T-helper 2 cell treated with Interferon-gamma antibody and Interleukin-4, amounts not matched to agents 5 μg/mL and 100 μg/mL, for 36 hours (primary cell): ENCODE data around the gene PDGFA.

ENCODE experiments used
- DNase-seq: peaks from one replicate; pipeline ENCODE4 v3.0.0; 2021; ENCODE audit warnings: low spot score
- H3K27ac Mint-ChIP-seq: one replicate; pipeline ENCODE4 v1.8.0; 2021; ENCODE audit warnings: mild to moderate bottlenecking, mixed read lengths
- H3K27me3 Mint-ChIP-seq: one replicate; pipeline ENCODE4 v1.8.0; 2021; ENCODE audit warnings: low read depth, mixed read lengths
- H3K36me3 Mint-ChIP-seq: one replicate; pipeline ENCODE4 v1.8.0; 2021; ENCODE audit warnings: low read depth, mixed read lengths
- H3K4me1 Mint-ChIP-seq: one replicate; pipeline ENCODE4 v1.8.0; 2021; ENCODE audit warnings: low read depth, mixed read lengths
- H3K4me3 Mint-ChIP-seq: one replicate; pipeline ENCODE4 v1.8.0; 2022; ENCODE audit warnings: mild to moderate bottlenecking, moderate library complexity, mixed read lengths
- H3K9me3 Mint-ChIP-seq: one replicate; pipeline ENCODE4 v1.8.0; 2021; ENCODE audit warnings: mixed read lengths

Gene PDGFA

GRCh38 chr7:544338-545221 is 24.9 kb upstream of the PDGFA start:
- no peak overlapping the region for H3K27ac Mint-ChIP-seq
- no peaks in the 10 kb centered on the region for H3K4me1 Mint-ChIP-seq
- H3K27me3 Mint-ChIP-seq = no peaks in the 10 kb centered on the region
- peaks cover 4% of the 10 kb centered on the region for H3K9me3 Mint-ChIP-seq
- DNase-seq = no peak
- H3K4me3 Mint-ChIP-seq = no peak overlapping the region
- H3K36me3 Mint-ChIP-seq = peaks cover 4% of the 10 kb centered on the region

- Mint-ChIP-seq H3K27me3 (no peaks in the 10 kb centered on the region), H3K27ac (no peak overlapping the region), H3K4me1 (no peaks in the 10 kb centered on the region), H3K4me3 (no peak overlapping the region), H3K9me3 (peaks cover 4% of the 10 kb centered on the region), H3K36me3 (peaks cover under 1% of the 10 kb centered on the region)
- no peak for DNase-seq
Observed at GRCh38 chr7:543501-544337, 24.1 kb upstream of the PDGFA start.

GRCh38 chr7:542713-543500 is 23.3 kb upstream of the PDGFA start:
- Mint-ChIP-seq H3K27me3 (no peaks in the 10 kb centered on the region), H3K36me3 (no peaks in the 10 kb centered on the region), H3K9me3 (peaks cover 4% of the 10 kb centered on the region), H3K27ac (no peak overlapping the region), H3K4me3 (no peak overlapping the region), H3K4me1 (no peaks in the 10 kb centered on the region)
- DNase-seq = no peak

- no peaks in the 10 kb centered on the region for H3K4me1 Mint-ChIP-seq
- H3K9me3 Mint-ChIP-seq = peaks cover 4% of the 10 kb centered on the region
- H3K36me3 Mint-ChIP-seq = no peaks in the 10 kb centered on the region
- H3K4me3 Mint-ChIP-seq = no peak overlapping the region
- DNase-seq = no peak
- no peak overlapping the region for H3K27ac Mint-ChIP-seq
- H3K27me3 Mint-ChIP-seq = no peaks in the 10 kb centered on the region
Observed at GRCh38 chr7:542131-542712, 22.6 kb upstream of the PDGFA start.

GRCh38 chr7:541661-542060 is 22.0 kb upstream of the PDGFA start:
- no peaks in the 10 kb centered on the region for H3K36me3 Mint-ChIP-seq
- H3K27ac Mint-ChIP-seq = no peak overlapping the region
- no peaks in the 10 kb centered on the region for H3K4me1 Mint-ChIP-seq
- peaks cover 4% of the 10 kb centered on the region for H3K9me3 Mint-ChIP-seq
- no peaks in the 10 kb centered on the region for H3K27me3 Mint-ChIP-seq
- DNase-seq = no peak
- H3K4me3 Mint-ChIP-seq = no peak overlapping the region

GRCh38 chr7:540997-541396 is 21.4 kb upstream of the PDGFA start:
- no peaks in the 10 kb centered on the region for H3K27me3 Mint-ChIP-seq
- no peaks in the 10 kb centered on the region for H3K4me1 Mint-ChIP-seq
- no peak for DNase-seq
- peaks cover 4% of the 10 kb centered on the region for H3K9me3 Mint-ChIP-seq
- H3K4me3 Mint-ChIP-seq = no peak overlapping the region
- H3K36me3 Mint-ChIP-seq = no peaks in the 10 kb centered on the region
- H3K27ac Mint-ChIP-seq = no peak overlapping the region

GRCh38 chr7:540579-540978 is 20.9 kb upstream of the PDGFA start:
- no peak overlapping the region for H3K4me3 Mint-ChIP-seq
- no peaks in the 10 kb centered on the region for H3K27me3 Mint-ChIP-seq
- H3K27ac Mint-ChIP-seq = no peak overlapping the region
- no peak for DNase-seq
- peaks cover 4% of the 10 kb centered on the region for H3K9me3 Mint-ChIP-seq
- no peaks in the 10 kb centered on the region for H3K4me1 Mint-ChIP-seq
- no peaks in the 10 kb centered on the region for H3K36me3 Mint-ChIP-seq

- Mint-ChIP-seq H3K4me1 (no peaks in the 10 kb centered on the region), H3K4me3 (no peak overlapping the region), H3K36me3 (no peaks in the 10 kb centered on the region), H3K27ac (no peak overlapping the region), H3K9me3 (no peaks in the 10 kb centered on the region), H3K27me3 (no peaks in the 10 kb centered on the region)
- no peak for DNase-seq
Observed at GRCh38 chr7:539731-540411, 20.2 kb upstream of the PDGFA start.

- H3K9me3 Mint-ChIP-seq = no peaks in the 10 kb centered on the region
- no peaks in the 10 kb centered on the region for H3K36me3 Mint-ChIP-seq
- no peak for DNase-seq
- H3K4me1 Mint-ChIP-seq = no peaks in the 10 kb centered on the region
- H3K27ac Mint-ChIP-seq = no peak overlapping the region
- no peak overlapping the region for H3K4me3 Mint-ChIP-seq
- no peaks in the 10 kb centered on the region for H3K27me3 Mint-ChIP-seq
Observed at GRCh38 chr7:538764-539685, 19.4 kb upstream of the PDGFA start.

- no peak overlapping the region for H3K27ac Mint-ChIP-seq
- H3K27me3 Mint-ChIP-seq = no peaks in the 10 kb centered on the region
- DNase-seq = no peak
- no peak overlapping the region for H3K4me3 Mint-ChIP-seq
- H3K9me3 Mint-ChIP-seq = no peaks in the 10 kb centered on the region
- no peaks in the 10 kb centered on the region for H3K36me3 Mint-ChIP-seq
- no peaks in the 10 kb centered on the region for H3K4me1 Mint-ChIP-seq
Observed at GRCh38 chr7:537911-538634, 18.4 kb upstream of the PDGFA start.

- Mint-ChIP-seq H3K27ac (no peak overlapping the region), H3K4me1 (no peaks in the 10 kb centered on the region), H3K36me3 (no peaks in the 10 kb centered on the region), H3K27me3 (no peaks in the 10 kb centered on the region), H3K4me3 (no peak overlapping the region), H3K9me3 (no peaks in the 10 kb centered on the region)
- no peak for DNase-seq
Observed at GRCh38 chr7:536231-536630, 16.6 kb upstream of the PDGFA start.

GRCh38 chr7:534959-535358 is 15.3 kb upstream of the PDGFA start:
- Mint-ChIP-seq H3K4me3 (no peak overlapping the region), H3K4me1 (no peaks in the 10 kb centered on the region), H3K36me3 (no peaks in the 10 kb centered on the region), H3K27me3 (no peaks in the 10 kb centered on the region), H3K27ac (no peak overlapping the region), H3K9me3 (no peaks in the 10 kb centered on the region)
- no peak for DNase-seq
